ENCODE results near the gene PHACTR4.

The PHACTR4 gene

DNA sequence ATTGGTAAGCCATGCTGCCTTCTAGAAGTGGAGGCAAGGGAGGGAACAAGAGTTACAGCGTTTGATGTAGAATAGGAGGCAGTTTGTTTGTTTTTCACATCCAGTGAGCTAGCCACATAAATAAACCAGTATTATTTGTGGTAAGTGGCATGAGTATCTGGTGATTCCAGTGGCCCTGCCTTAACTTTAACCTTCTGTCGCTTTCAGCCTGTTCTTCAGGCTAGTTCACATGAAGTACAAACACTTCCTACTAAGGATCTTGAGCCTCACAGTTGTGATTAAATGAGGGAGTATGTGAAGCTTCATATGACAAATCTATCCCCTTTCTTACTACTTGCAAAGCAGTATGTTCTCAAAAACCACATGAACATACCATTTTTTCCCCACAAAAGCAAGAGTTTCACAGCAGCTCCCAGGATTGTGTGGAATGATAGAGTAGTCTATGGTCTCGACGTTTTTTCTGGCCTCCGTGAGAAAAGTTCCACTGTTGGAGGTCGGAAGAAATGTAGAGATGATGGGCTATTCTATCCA is 59.5 kb downstream of the PHACTR4 start:
- H3K79me2 ChIP-seq (ENCODE audit: control insufficient read depth, low read length) = no peaks in the 10 kb centered on the region
- peaks cover 16% of the 10 kb centered on the region for H3K4me1 ChIP-seq (ENCODE audit: control insufficient read depth, low read length)
- H3K36me3 ChIP-seq (ENCODE audit: control insufficient read depth, low read length) = no peaks in the 10 kb centered on the region
- H3K27ac ChIP-seq (ENCODE audit: low read depth, low read length) = no peak overlapping the region
- no peaks in the 10 kb centered on the region for H3F3A ChIP-seq (ENCODE audit: control insufficient read depth, insufficient read depth)
- H3K9me2 ChIP-seq (replicated peaks; ENCODE audit: control insufficient read depth, low read length) = no peaks in the 10 kb centered on the region
- TF ChIP-seq, protein P1, sequence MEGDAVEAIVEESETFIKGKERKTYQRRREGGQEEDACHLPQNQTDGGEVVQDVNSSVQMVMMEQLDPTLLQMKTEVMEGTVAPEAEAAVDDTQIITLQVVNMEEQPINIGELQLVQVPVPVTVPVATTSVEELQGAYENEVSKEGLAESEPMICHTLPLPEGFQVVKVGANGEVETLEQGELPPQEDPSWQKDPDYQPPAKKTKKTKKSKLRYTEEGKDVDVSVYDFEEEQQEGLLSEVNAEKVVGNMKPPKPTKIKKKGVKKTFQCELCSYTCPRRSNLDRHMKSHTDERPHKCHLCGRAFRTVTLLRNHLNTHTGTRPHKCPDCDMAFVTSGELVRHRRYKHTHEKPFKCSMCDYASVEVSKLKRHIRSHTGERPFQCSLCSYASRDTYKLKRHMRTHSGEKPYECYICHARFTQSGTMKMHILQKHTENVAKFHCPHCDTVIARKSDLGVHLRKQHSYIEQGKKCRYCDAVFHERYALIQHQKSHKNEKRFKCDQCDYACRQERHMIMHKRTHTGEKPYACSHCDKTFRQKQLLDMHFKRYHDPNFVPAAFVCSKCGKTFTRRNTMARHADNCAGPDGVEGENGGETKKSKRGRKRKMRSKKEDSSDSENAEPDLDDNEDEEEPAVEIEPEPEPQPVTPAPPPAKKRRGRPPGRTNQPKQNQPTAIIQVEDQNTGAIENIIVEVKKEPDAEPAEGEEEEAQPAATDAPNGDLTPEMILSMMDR (IDR thresholded peaks at IDR 0.05; ENCODE audit: low read depth, low read length, poor library complexity, severe bottlenecking) = no peak
- no peak for TF ChIP-seq EZH2phosphoT487 (IDR thresholded peaks at IDR 0.05; ENCODE audit: borderline replicate concordance, low read length)
- H4K20me1 ChIP-seq (ENCODE audit: control insufficient read depth, insufficient read depth, low read depth, low read length) = no peaks in the 10 kb centered on the region
- H3K4me2 ChIP-seq (ENCODE audit: low read length) = no peak overlapping the region
- no peaks in the 10 kb centered on the region for H3K27me3 ChIP-seq (ENCODE audit: control insufficient read depth, low read length)
- H3K9me3 ChIP-seq (ENCODE audit: control insufficient read depth, insufficient read depth, low read length) = no peaks in the 10 kb centered on the region
- H3K4me3 ChIP-seq (ENCODE audit: low read length) = no peak overlapping the region

DNA sequence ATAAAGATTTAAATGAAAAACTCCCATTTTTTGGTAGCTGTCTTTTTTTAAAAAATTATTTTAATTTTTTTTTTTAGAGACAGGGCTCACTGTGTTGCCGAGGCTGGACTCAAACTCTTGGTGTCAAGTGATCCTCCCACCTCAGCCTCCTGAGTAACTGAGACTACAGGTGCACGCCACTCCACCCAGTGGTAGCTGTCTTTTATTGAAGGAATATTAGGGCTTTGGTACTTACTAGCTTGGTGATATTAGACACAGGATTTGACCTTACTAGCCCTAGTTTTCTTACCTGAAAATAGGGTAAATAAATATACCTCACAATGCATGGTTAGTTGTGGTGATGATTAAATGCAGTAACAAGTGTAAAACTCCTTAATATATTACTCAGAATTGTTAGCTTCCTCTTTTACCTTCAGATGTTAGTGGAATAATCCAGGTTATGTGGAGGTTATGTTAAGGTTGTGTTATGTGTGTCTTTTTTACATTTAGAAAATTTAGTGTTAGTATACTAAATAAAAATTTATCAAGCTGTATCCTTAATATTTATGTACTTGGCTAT is 66.8 kb downstream of the PHACTR4 start:
- Histone ChIP-seq H3K27ac (ENCODE audit: low read depth, low read length) (no peak overlapping the region), H3K4me3 (ENCODE audit: low read length) (no peak overlapping the region), H3K9me3 (ENCODE audit: control insufficient read depth, insufficient read depth, low read length) (no peaks in the 10 kb centered on the region), H3K79me2 (ENCODE audit: control insufficient read depth, low read length) (no peaks in the 10 kb centered on the region), H3K36me3 (ENCODE audit: control insufficient read depth, low read length) (peaks cover 3% of the 10 kb centered on the region; the same call in 1 of the 2 replicates), H3K9me2 (replicated peaks; ENCODE audit: control insufficient read depth, low read length) (no peaks in the 10 kb centered on the region), H3F3A (ENCODE audit: control insufficient read depth, insufficient read depth) (peaks cover 6% of the 10 kb centered on the region; the same call in 1 of the 2 replicates), H3K27me3 (ENCODE audit: control insufficient read depth, low read length) (no peaks in the 10 kb centered on the region), H3K4me1 (ENCODE audit: control insufficient read depth, low read length) (no peaks in the 10 kb centered on the region), H3K4me2 (ENCODE audit: low read length) (no peak overlapping the region), H4K20me1 (ENCODE audit: control insufficient read depth, insufficient read depth, low read depth, low read length) (no peaks in the 10 kb centered on the region)
- TF ChIP-seq, protein P1 (IDR thresholded peaks at IDR 0.05; ENCODE audit: low read depth, low read length, poor library complexity, severe bottlenecking) = peak; percentile 12
- TF ChIP-seq EZH2phosphoT487 (IDR thresholded peaks at IDR 0.05; ENCODE audit: borderline replicate concordance, low read length) = no peak

DNA sequence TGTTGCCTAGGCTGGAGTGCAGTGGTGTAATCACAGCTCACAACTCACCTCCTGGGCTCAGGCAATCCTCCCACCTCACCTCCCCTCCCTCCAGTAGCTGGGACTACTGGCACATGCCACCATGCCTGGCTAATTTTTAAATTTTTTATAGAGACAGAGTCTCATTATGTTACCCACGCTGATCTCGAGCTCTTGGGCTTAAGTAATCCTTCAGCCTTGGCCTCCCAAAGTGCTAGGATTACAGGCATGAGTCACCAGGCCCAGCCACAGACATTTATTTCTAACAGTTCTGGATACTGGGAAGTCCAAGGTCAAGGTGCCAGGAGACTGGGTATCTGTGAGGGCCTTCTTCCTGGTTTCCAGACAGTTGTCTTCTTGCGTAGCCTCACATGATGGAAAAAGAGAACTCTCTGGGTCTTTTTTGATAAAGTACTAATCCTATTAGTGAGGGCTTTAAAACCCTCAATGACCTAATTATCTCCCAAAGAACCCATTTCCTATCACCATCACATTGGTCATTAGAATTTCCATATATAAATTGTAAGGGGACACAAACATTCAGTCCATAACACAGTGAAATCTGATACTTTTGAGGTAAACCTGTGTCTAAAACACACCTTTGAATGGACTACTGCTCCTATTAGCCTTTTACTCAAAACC is 67.9 kb downstream of the PHACTR4 start:
- Histone ChIP-seq H3K27ac (ENCODE audit: low read depth, low read length) (no peak overlapping the region), H3K4me1 (ENCODE audit: control insufficient read depth, low read length) (no peaks in the 10 kb centered on the region), H3K4me3 (ENCODE audit: low read length) (no peak overlapping the region), H3K9me3 (ENCODE audit: control insufficient read depth, insufficient read depth, low read length) (no peaks in the 10 kb centered on the region), H4K20me1 (ENCODE audit: control insufficient read depth, insufficient read depth, low read depth, low read length) (no peaks in the 10 kb centered on the region), H3K9me2 (replicated peaks; ENCODE audit: control insufficient read depth, low read length) (no peaks in the 10 kb centered on the region), H3K36me3 (ENCODE audit: control insufficient read depth, low read length) (peaks cover 3% of the 10 kb centered on the region; the same call in 1 of the 2 replicates), H3K4me2 (ENCODE audit: low read length) (no peak overlapping the region), H3K27me3 (ENCODE audit: control insufficient read depth, low read length) (no peaks in the 10 kb centered on the region), H3K79me2 (ENCODE audit: control insufficient read depth, low read length) (no peaks in the 10 kb centered on the region), H3F3A (ENCODE audit: control insufficient read depth, insufficient read depth) (peaks cover 6% of the 10 kb centered on the region; the same call in 1 of the 2 replicates)
- no peak for TF ChIP-seq EZH2phosphoT487 (IDR thresholded peaks at IDR 0.05; ENCODE audit: borderline replicate concordance, low read length)
- TF ChIP-seq, protein P1 (IDR thresholded peaks at IDR 0.05; ENCODE audit: low read depth, low read length, poor library complexity, severe bottlenecking) = no peak

All from DOHH2 (cell line).